Mesenchymal stem cell (in vitro differentiated cells and primary cell): ENCODE measurements around the gene KLHL13.

Experiments
- DNase-seq: peaks from one replicate; pipeline ENCODE4 v3.0.0-alpha.2; 2013
- H2AFZ ChIP-seq: one replicate; pipeline ENCODE4 v1.6.1; 2013; ENCODE audit warnings: low read depth, mild to moderate bottlenecking, control low read depth, inconsistent platforms, low read length, moderate library complexity
- H2AK5ac ChIP-seq: 2 replicates; pipeline ENCODE4 v1.6.1; 2013; ENCODE audit warnings: low read length, moderate library complexity, mild to moderate bottlenecking, inconsistent platforms; ENCODE audit not compliant: severe bottlenecking
- H2BK120ac ChIP-seq: one replicate; pipeline ENCODE4 v1.6.1; 2013; ENCODE audit warnings: low read depth, mild to moderate bottlenecking, inconsistent platforms, low read length, moderate library complexity
- H2BK12ac ChIP-seq, 2 experiments: one replicate each; pipeline ENCODE4 v1.6.1; 2013; ENCODE audit warnings: inconsistent platforms in 2 of 2, low read length in 2 of 2, mild to moderate bottlenecking in 2 of 2, moderate library complexity in 2 of 2, control low read depth in 1 of 2
- H2BK15ac ChIP-seq: one replicate; pipeline ENCODE4 v1.6.1; 2013; ENCODE audit warnings: mild to moderate bottlenecking, low read depth, inconsistent platforms; ENCODE audit not compliant: poor library complexity, severe bottlenecking
- H2BK5ac ChIP-seq: 2 replicates; pipeline ENCODE4 v1.6.1; 2013; ENCODE audit warnings: low read depth, mild to moderate bottlenecking, low read length, control low read depth, inconsistent platforms; ENCODE audit not compliant: poor library complexity, severe bottlenecking
- H3K14ac ChIP-seq, 2 experiments: one replicate each; pipeline ENCODE4 v1.6.1; 2013; ENCODE audit warnings: inconsistent platforms in 2 of 2, low read length in 2 of 2, control low read depth in 1 of 2, mild to moderate bottlenecking in 1 of 2, moderate library complexity in 1 of 2
- H3K18ac ChIP-seq, 2 experiments: one replicate each; pipeline ENCODE4 v1.6.1; 2013; ENCODE audit warnings: inconsistent platforms in 2 of 2, low read length in 2 of 2, control low read depth in 1 of 2, low read depth in 1 of 2, mild to moderate bottlenecking in 1 of 2
- H3K23ac ChIP-seq, 2 experiments: one replicate each; pipeline ENCODE4 v1.6.1; 2013; ENCODE audit warnings: inconsistent platforms in 2 of 2, low read length in 2 of 2, mild to moderate bottlenecking in 2 of 2, moderate library complexity in 2 of 2, control low read depth in 1 of 2
- H3K27ac ChIP-seq: 2 replicates; pipeline ENCODE4 v1.5.1; 2013; ENCODE audit warnings: mild to moderate bottlenecking, moderate library complexity, low read length, control low read depth, inconsistent platforms; ENCODE audit not compliant: poor library complexity, severe bottlenecking
- H3K27me3 ChIP-seq, 2 experiments: 2 replicates each; pipeline versions ENCODE4 v1.6.1 to v1.7.0; 2013; ENCODE audit warnings: low read length in 2 of 2, mild to moderate bottlenecking in 2 of 2, moderate library complexity in 2 of 2, control low read depth in 1 of 2, inconsistent platforms in 1 of 2; ENCODE audit not compliant: control insufficient read depth in 1 of 2, insufficient read depth in 1 of 2
- H3K36me3 ChIP-seq, 2 experiments: 2 replicates each; pipeline versions ENCODE4 v1.6.1 to v1.7.0; 2013; ENCODE audit warnings: low read length in 2 of 2, control low read depth in 1 of 2, inconsistent platforms in 1 of 2, low read depth in 1 of 2, mild to moderate bottlenecking in 1 of 2; ENCODE audit not compliant: insufficient read depth in 2 of 2, control insufficient read depth in 1 of 2
- H3K4ac ChIP-seq, 2 experiments: one replicate each; pipeline ENCODE4 v1.6.1; 2013; ENCODE audit warnings: inconsistent platforms in 2 of 2, low read length in 2 of 2, mild to moderate bottlenecking in 2 of 2, moderate library complexity in 2 of 2, control low read depth in 1 of 2, low read depth in 1 of 2
- H3K4me1 ChIP-seq: 2 replicates; pipeline ENCODE4 v1.6.1; 2013; ENCODE audit warnings: low read depth, low read length, control low read depth; ENCODE audit not compliant: control insufficient read depth, insufficient read depth
- H3K4me2 ChIP-seq: 2 replicates; pipeline ENCODE4 v1.6.1; 2013; ENCODE audit warnings: low read length, mild to moderate bottlenecking, inconsistent platforms; ENCODE audit not compliant: poor library complexity, severe bottlenecking
- H3K4me3 ChIP-seq, 2 experiments: 2 replicates each; pipeline versions ENCODE4 v1.5.1 to v1.7.0; 2013; ENCODE audit warnings: low read length in 2 of 2, mild to moderate bottlenecking in 2 of 2, control low read depth in 1 of 2, low read depth in 1 of 2; ENCODE audit not compliant: insufficient read depth in 1 of 2
- H3K79me1 ChIP-seq: replicated peaks from 2 replicates; pipeline ENCODE4 v1.6.1; 2013; ENCODE audit warnings: mild to moderate bottlenecking, control low read depth, low read length, inconsistent platforms; ENCODE audit not compliant: poor library complexity, severe bottlenecking
- H3K9ac ChIP-seq: 2 replicates; pipeline ENCODE4 v1.7.0; 2013; ENCODE audit warnings: mild to moderate bottlenecking, low read length, moderate library complexity
- H3K9me3 ChIP-seq: 2 replicates; pipeline ENCODE4 v1.7.0; 2013; ENCODE audit warnings: mild to moderate bottlenecking, low read length; ENCODE audit not compliant: control insufficient read depth
- H4K8ac ChIP-seq: one replicate; pipeline ENCODE4 v1.6.1; 2013; ENCODE audit warnings: inconsistent platforms, mild to moderate bottlenecking, low read length, moderate library complexity
- H4K91ac ChIP-seq: one replicate; pipeline ENCODE4 v1.6.1; 2013; ENCODE audit warnings: mild to moderate bottlenecking, low read length, inconsistent platforms
- WGBS: methylation state at CpG from one replicate; pipeline ENCODE4 v1.1.7; 2013; ENCODE audit warnings: mixed read lengths; 5-methylcytosine and 5-hydroxymethylcytosine counted together

The KLHL13 gene

GRCh38 chrX:117910216-117910615 is 206.4 kb downstream of the KLHL13 start:
- H3K4me1 ChIP-seq, result no peaks in the 10 kb centered on the region
- no peak overlapping the region for H4K91ac ChIP-seq
- H2AFZ ChIP-seq, result no peak overlapping the region
- H2BK5ac ChIP-seq, result no peak overlapping the region
- no peak overlapping the region for H3K4ac ChIP-seq
- DNase-seq, result no peak
- no peak overlapping the region for H2AK5ac ChIP-seq
- no peaks in the 10 kb centered on the region for H3K9me3 ChIP-seq
- no peak overlapping the region for H2BK12ac ChIP-seq
- no peak overlapping the region for H3K14ac ChIP-seq
- H3K36me3 ChIP-seq, result no peaks in the 10 kb centered on the region
- H3K23ac ChIP-seq, result no peak overlapping the region
- no peak overlapping the region for H2BK120ac ChIP-seq
- no peak overlapping the region for H3K18ac ChIP-seq
- H2BK15ac ChIP-seq, result no peak overlapping the region
- H3K4me2 ChIP-seq, result no peak overlapping the region
- H3K4me3 ChIP-seq, result no peak overlapping the region
- WGBS, result no CpG with 5 or more reads among the region's 1 CpG
- no peaks in the 10 kb centered on the region for H3K79me1 ChIP-seq
- H3K27me3 ChIP-seq, result no peaks in the 10 kb centered on the region
- H3K27ac ChIP-seq, result no peak overlapping the region
- no peak overlapping the region for H4K8ac ChIP-seq
- no peak overlapping the region for H3K9ac ChIP-seq

- Histone ChIP-seq H3K9ac (no peak overlapping the region), H2BK12ac (no peak overlapping the region), H3K36me3 (no peaks in the 10 kb centered on the region), H3K4me1 (no peaks in the 10 kb centered on the region), H4K8ac (no peak overlapping the region), H3K18ac (no peak overlapping the region), H2BK5ac (no peak overlapping the region), H3K4ac (no peak overlapping the region), H2AK5ac (no peak overlapping the region), H2AFZ (no peak overlapping the region), H3K9me3 (no peaks in the 10 kb centered on the region), H4K91ac (no peak overlapping the region), H3K14ac (no peak overlapping the region), H3K27ac (no peak overlapping the region), H2BK15ac (no peak overlapping the region), H3K79me1 (no peaks in the 10 kb centered on the region), H3K4me2 (no peak overlapping the region), H3K4me3 (no peak overlapping the region), H3K23ac (no peak overlapping the region), H3K27me3 (no peaks in the 10 kb centered on the region), H2BK120ac (no peak overlapping the region)
- no CpG with 5 or more reads among the region's 1 CpG for WGBS
- no peak for DNase-seq
Measured at GRCh38 chrX:117898226-117898625, 218.4 kb downstream of the KLHL13 start.

- WGBS, result no CpG with 5 or more reads among the region's 1 CpG
- Histone ChIP-seq H3K36me3 (no peaks in the 10 kb centered on the region), H3K18ac (no peak overlapping the region), H3K14ac (no peak overlapping the region), H3K23ac (no peak overlapping the region), H2BK12ac (no peak overlapping the region), H2AFZ (no peak overlapping the region), H3K9me3 (no peaks in the 10 kb centered on the region), H3K4me1 (no peaks in the 10 kb centered on the region), H3K27me3 (no peaks in the 10 kb centered on the region), H4K8ac (no peak overlapping the region), H2BK5ac (no peak overlapping the region), H3K4me3 (no peak overlapping the region), H2BK15ac (no peak overlapping the region), H4K91ac (no peak overlapping the region), H2BK120ac (no peak overlapping the region), H3K4me2 (no peak overlapping the region), H3K79me1 (no peaks in the 10 kb centered on the region), H3K4ac (no peak overlapping the region), H2AK5ac (no peak overlapping the region), H3K9ac (no peak overlapping the region), H3K27ac (no peak overlapping the region)
- DNase-seq, result no peak
Measured at GRCh38 chrX:117895418-117895817, 221.2 kb downstream of the KLHL13 start.

GRCh38 chrX:117892469-117892868 is 224.1 kb downstream of the KLHL13 start:
- Histone ChIP-seq H4K91ac (no peak overlapping the region), H3K4me3 (no peak overlapping the region), H3K18ac (no peak overlapping the region), H3K4ac (no peak overlapping the region), H2BK5ac (no peak overlapping the region), H3K9me3 (no peaks in the 10 kb centered on the region), H3K79me1 (no peaks in the 10 kb centered on the region), H3K4me2 (no peak overlapping the region), H2AK5ac (no peak overlapping the region), H4K8ac (no peak overlapping the region), H3K4me1 (no peaks in the 10 kb centered on the region), H3K9ac (no peak overlapping the region), H3K27me3 (no peaks in the 10 kb centered on the region), H2BK120ac (no peak overlapping the region), H2BK12ac (no peak overlapping the region), H2AFZ (no peak overlapping the region), H3K36me3 (no peaks in the 10 kb centered on the region), H3K23ac (no peak overlapping the region), H3K27ac (no peak overlapping the region), H2BK15ac (no peak overlapping the region), H3K14ac (no peak overlapping the region)
- DNase-seq, result no peak
- 62% methylated on average over 1 of the region's 1 CpG for WGBS
